HG03095 (cell line): ENCODE measurements around the gene SPATA2L.

Source experiments
- ATAC-seq: cut with Tn5 transposase; IDR thresholded peaks from one replicate; pipeline ENCODE4 v1.9.1; 2021; ENCODE audit warnings: moderate library complexity; ENCODE audit not compliant: unreplicated experiment

The SPATA2L gene

DNA sequence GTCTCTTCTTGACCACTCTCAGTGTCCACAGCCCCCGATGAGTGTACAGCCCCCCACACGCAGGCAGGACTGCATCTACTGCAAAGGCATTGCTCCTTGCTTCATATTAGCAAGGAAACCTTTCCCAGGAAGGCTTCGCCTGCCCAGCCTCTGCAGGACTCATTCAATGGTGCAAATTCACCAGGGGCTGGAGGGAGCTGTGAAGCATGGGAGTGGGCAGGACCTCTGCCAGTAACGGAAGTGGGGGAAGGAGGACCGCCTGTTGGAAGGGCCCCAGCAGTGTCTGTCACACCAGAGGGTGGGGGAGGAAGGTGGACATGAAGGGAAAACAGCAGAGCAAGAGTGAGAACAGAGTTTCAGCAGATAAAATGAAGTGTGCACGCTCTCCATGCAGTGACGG, 41.4 kb downstream of the SPATA2L start:
- no peak for ATAC-seq

DNA sequence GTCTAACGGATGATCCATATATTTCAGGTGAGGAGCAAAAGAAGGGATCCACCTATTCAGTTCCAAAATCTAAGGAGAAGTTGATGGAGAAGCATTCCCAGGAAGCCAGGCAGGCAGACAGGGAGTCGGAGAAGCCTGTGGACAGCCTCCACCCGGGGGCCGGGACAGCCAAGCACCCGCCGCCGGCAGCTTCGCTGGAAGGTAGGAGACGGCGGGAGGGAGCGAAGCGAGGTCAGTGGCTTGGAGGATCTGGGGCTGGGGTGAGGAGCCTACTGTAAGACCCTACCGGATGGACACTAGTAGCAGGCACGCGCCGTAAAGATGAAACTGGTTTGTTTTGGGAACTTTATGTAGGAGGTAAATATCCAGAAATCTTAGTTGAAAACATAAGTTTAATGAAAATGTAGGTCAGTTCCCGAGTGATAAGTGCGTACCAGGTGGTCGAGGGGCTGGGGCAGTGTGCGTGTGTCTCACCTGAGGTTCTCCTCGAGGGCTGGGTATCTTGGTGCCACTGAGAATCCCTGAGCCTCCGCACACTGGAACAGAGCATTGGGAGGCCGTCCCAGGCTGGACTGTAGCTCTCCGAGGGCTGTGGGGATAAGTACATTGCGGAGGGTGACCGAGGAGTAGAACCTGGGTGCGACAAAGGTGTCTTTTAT, 43.2 kb downstream of the SPATA2L start:
- no peak for ATAC-seq

DNA sequence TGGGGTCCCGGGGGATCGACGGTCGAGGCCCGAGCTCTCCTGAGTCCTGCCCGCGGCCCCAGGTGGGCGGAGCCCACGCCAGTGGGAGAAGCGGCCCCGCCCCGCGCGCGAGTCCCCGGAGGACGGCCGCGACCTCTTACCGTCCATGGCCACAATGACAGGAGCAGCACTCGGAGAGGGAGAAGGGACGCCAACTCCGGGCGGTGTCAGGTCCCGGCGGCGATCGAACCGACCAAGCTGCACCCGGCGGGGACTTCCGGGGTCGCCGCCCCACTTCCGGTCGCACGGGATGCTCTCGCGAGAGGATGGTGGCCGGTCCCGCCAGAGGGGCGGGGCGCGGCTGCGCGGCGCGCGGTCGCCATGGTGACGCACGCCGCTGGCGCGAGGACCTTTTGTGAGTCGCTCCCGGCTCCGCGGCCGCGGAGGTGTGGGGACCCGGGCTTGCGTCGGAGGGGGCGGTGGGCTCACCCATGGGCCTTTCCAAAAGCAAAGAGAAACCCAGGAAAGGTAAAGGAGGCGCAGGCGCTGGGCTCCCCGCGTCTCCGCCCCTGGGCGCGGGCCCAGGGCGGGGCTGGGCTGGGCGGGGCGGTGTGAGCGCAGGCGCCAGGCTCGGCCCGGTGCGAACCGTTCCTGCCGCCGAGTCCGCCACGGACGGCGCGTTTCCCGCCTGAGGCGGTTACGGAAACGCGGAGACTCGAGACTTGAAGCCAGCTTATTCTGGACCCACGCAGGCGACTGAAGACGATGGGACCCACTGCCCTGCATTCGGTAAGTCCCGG, 43.9 kb downstream of the SPATA2L start, which contains the start of the genes CHMP1A and SPATA33:
CHMP1A (minus strand) TSS at position 267 of the 779 bp plus-strand sequence; CDS start at position 147, 120 bp downstream.
SPATA33 (plus strand) TSS at position 395 of the 779 bp plus-strand sequence; CDS start at position 471, 76 bp downstream.
- ATAC-seq = peak; percentile 86

DNA sequence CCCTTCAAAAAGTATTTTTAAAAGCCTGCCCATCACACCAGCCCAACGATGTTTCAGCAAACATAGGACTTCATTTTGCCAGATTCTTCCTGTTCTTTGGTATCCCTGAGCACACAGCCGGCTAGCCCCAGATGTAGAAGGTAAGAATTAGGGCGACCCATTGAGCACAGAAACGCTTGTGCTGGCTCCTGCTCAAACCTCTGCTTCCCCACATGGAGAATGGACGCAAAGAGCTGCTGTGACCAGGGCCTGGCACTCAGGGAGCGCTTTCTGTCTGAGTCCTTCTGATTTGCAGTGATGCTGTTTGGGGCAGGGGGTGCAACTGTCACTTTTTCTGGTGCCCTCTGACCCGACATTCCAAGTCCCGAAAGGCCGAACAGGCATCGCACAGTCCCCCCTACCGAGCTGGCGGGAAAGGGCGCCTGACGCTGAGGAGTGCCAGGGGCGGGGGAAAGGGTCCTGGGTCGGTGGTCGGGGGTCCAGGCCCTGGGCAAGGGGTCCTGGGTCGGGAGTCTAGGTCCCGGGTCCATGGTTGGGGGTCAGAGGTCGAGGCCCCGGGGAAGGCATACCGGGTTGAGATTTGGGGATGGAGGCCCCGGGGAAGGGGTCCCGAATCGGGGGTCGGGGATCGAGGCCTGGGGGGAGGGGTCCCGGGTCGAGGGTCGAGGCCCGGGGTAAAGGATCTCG, 44.9 kb downstream of the SPATA2L start:
- ATAC-seq = no peak

DNA sequence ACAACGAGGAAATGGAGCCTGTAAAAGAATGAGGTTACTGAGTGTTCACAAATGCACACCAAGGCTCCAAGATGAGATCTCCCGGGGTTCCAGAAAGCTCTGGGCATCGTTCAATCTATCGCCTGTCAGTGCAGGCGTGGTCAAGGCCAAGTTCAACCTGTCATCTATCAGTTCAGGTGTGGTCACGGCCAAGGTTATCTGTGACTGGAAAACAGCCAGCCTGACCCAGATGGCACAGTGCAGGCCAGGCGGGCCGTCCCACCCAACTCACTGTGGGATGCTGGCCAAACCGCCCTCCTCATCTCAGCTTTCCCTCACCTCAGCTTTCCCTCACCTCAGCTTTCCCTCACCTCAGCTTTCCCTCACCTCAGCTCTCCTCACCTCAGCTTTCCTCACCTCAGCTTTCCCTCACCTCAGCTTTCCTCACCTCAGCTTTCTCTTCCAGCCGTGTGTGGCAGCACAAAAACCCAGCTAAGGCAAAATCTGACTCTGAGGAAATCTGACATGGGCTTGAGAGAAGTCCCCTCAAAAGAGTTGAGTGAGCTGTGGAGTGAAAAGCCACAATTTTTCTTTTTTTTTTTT, 46.4 kb downstream of the SPATA2L start:
- ATAC-seq = no peak

DNA sequence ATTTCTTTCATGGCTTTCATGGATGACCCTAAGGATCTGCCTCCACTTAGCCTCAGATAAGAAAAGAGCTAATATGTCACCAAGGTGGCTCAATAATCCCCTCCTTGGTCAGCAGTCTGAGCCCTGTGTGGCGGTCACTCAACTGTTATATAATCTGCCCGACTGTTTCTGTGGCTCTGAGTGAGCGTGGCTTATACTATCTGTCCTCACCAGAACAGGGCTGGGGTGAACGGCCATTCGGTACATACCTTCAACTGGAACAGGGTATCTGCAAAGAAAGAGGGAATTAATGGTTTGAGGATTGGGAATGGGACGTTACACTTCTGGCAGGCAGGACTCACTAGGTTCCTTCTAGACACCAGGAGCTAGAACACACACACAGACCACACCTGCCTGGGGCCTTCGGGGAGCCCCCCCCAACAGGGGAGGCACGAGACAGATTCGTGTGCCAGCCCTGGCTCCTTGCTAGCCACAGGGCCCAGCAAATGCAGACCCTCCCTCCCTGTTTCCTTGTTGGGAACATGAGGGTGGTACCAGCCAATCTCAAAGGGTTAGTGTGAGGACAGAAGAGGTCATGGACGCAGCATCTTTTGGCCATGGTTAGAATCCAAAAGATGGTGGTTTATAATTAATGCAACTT, 47.7 kb downstream of the SPATA2L start:
- no peak for ATAC-seq

DNA sequence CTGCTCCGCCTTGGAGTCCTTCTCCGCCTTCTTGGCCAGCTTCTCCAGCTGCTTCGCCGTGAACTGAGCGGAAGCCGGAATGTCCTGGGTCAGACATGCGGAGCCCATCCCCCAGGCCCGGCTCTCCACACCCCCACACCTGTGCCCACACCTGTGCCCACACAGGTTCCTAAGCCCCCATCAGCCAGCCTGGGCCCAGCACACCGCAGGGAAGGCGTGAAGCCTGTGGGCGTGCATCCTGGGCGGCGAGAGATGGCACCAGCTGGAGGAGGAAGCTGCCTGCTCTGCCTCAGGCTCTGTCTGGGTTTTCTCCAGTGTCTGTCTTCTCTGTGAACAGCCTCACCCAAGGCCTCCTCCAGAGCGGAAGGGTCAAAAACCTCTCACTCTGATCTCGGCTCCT, 49.9 kb downstream of the SPATA2L start:
- ATAC-seq = no peak

DNA sequence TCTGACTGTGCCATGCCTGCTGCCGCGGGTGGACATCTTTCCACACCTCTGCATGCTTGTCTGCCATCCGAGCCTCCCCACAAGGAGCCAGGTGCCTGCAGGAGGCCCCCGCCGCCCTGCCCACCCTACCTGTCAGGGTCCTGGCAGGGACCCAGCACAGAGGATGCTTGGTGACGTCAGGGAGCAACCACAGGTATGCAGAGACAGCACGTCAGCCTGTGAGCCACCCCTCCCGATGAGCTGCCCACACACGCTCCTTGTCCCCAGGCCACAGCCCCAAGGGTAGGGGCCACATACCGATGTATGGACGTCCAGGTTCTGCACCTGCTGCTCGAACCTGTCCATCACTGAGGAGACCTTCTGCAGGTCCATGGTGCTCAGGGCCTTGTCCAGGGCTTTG, 54.6 kb downstream of the SPATA2L start:
- ATAC-seq = no peak
